Stimulated activated CD8-positive, alpha-beta memory T cell treated with anti-CD3 and anti-CD28 coated beads, Interleukin-4, amount 100 ng/mL, for 24 hours (primary cell): ENCODE results near the gene CAPG.
"Not testable (repeated sequence)": the region's sequence is repeated elsewhere in the genome, so short reads cannot be mapped to it uniquely, and the experiment has no call there.

Experiments used
- DNase-seq: peaks from one replicate; pipeline ENCODE4 v3.0.0-alpha.2; 2020; ENCODE audit warnings: low read depth

CAPG gene

DNA sequence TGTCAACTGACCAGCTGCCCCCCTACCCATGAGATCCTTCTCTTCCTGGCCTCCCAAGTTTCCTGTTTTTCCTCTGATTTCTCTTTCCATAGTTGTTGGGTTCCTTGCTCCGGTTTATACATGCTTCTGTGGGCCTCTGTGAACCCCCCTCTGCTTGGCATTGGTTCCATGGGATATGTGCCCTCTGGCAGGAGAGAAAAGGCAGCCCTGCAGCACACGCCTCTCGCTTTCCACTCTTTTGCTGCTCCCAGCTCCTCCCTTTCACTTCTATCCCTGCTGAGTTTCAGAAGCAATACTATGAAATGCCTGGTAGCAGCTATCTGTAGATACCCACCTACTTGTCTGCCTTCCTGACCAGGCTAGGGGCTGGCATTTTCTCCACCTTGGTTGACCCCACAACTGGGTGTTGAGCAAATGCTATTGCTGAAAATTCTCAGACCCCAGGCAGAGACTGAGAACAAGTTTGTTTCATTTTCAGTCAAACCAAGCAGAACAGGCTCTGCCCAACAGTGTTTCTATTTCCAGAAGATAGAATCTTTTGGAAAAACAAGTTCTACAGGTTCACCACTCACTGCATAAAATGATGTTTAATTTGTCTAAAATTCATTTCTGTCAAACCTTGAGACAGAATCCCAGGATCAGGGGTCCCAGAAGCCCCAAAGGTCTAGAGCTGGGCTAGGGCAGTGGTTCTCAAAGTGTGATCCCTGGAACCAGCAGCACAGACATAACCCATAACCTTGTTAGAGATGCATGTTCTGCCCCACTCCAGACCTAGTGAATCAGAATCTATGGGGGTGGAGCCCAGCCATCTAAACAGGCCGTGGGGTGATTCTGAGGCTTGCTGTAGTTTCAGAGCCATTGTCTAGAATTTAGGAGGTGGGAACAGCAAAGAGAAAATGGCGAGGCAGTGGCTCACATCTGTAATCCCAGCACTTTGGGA is 13.4 kb downstream of the CAPG start:
- DNase-seq: no peak

DNA sequence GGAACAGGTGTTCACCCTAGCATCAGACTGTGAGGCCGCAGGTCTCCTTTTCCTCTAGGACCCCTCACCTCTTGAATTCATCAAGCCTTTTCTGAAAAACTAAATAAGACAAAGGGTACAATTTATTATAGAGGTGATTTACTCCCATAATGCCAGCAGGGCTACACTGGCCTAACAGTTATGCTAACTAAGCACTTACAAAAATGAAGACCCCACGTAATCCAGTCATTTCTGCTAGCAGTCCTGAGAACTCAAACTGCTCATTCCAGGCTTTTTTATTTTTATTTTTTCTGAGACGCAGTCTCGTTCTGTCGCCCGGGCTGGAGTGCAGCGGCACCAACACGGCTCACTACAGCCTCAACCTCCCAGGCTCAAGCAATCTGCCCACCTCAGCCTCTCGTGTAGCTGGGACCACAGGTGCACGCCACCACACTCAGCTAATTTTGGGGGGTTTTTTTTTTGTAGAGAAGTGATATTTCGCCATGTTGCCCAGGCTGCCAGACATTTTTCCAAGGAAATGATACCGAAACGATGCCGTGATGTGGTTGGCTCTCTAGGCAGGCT is 14.2 kb downstream of the CAPG start:
- DNase-seq: no peak

DNA sequence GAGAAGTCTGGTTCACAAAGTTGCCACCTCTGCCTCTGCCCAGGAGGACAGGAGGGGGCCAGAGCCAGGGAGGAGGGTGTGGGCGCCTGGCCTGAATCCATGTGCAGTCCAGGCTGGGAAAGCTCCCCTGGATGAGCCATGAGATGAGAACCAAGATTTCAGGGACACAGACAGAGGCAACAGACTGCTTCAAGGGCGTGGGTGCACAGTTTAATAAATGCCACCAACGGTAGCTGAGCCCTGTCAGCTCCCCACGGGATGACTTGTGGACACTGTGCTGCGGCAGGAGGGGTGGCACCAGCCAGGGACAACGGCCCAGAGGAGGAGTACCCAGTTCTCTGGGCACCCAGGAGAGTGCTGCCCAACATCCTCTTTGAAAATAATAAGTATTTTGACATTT is 15.2 kb downstream of the CAPG start:
- no peak for DNase-seq

DNA sequence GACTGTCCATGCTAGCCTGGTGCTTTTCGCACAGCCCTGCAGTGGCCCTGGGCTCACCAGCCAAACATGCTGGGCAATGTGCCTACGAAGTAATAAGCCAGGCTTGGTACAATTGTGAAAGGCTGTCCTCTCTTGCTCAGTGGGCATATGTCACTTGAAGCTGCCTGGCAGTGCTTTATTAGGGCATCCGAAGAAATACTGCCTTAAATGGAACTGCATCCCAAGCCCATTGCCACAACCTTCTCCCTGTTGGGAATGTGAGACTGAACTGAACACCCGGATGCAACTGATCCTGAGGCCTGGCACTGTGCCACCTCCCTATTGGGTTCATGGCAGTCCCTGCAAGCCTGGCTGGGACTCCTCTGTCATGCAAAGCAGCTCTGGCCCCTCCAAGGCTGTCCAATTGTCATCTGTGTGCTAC is 15.9 kb downstream of the CAPG start:
- no peak for DNase-seq

DNA sequence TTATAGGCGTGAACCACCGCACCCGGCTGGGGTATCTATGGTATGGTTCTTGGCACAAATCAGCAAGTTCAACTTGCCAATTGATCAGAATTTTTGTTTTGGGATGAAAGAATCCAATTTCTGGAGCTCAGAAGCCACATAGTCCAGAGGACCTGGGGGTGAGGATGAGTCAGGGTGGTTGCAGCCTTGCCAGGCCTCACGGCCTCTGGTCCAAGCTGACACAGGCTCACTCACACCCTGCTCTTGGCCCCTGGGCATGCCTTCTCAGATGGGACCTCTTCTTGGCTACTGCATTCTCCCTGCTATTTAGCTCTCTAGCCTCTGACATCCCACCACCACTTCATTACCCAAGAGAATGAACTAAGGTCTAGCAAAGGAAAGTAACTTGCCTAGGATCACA is 16.3 kb downstream of the CAPG start:
- no peak for DNase-seq

DNA sequence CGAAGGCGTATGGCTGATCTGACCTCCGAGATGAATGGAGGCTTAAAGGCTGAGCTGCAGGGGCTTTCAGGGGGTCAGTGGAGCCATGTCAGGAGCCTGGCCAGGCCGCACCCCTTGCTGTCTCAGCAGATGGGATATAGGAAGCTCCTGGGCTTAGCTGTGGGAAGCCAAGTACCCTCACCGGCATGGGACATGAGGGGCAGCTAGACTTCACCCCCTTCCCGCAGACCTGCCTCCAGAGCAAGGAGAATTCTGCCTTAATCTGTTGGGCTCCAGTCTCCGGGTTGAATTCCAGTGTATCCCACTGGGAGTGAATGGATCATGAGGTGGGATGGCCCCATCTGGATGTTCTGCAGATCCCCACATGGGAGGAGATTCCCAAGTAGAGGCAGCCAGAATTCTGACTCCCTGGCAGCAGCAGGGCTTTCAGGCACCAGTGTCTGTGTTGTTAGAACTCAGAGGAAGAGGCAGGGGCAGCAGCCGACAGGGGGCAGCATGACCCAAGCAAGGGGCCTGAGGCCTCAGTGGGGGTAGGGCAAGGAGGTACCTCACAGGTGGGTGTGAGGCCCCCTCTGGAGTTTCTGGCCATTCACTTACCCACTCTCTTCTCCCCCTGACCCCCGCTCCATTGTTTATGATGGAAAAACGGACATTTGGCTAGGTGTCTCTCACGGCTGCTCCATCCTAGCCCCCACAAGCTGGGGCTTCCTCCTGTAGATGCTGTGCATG is 19.1 kb downstream of the CAPG start:
- DNase-seq: peak; percentile 62

DNA sequence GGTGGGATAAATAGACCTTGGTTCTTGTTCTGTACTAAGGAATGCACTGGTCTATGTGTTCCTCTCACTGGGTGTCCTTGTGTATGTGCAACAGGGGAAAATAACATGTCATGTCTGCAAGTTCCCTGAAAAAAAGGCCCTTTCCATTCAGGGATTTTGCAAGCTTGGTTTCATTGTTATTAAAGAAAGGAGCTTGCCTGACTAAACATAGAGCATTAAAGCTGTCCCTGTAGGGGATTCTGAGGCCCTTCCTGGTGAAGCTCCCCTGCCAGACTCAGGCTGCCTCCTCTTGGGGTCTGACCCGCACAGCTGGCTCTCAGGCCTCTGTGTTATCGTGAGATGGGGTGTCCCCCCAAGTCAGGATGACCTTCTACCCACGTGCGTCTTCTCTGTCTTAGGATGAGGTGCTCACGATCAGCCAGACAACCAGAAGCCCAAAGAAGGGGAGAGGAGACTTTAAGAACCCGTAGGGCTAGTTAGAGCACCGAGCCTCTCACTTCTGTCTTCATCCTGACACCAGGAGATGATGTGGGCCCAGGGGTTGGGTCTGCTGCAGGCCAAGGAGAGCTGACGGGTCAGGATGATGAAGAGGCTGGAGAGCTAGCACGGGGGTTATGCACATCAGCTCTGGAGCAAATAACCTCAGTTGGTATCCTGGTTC is 21.2 kb downstream of the CAPG start:
- no peak for DNase-seq

DNA sequence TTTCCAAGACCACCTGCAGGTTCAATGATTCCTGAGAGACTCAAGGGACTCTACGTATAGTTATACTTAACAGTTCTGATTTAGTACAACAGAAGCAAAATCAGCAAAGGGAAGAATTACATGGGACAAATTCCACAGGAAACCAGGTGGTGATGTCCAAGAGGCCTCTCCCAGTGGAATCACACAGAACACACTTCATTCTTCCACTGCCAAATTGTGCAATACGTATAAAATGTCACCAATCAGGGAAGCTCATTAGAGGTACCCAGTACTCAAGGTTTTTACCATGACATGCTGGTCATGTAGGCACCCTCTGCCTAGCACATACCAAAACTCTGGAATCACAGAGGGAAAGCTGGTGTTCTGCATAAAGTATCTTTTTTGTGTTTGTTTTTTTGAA is 22.4 kb downstream of the CAPG start:
- DNase-seq: no peak

DNA sequence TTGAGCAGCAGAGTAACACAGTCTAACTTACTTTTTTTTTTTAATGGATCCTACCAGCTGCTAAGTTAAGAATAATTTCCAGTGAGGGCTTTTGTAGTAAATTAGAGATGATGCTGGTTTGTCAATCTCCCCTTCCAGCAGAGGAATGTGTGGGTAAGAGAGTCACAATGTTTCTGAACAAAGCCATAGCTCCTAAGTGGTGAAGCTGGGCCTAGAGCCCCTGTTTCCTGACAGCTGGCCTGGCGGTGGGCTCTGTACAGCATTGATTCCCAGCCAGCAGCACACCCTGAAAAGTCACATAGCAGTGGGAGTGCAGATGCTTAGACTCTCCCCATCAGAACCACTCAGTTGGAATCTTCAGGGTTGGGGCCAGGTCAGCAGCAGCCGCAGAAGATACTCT is 24.4 kb downstream of the CAPG start:
- DNase-seq: no peak

DNA sequence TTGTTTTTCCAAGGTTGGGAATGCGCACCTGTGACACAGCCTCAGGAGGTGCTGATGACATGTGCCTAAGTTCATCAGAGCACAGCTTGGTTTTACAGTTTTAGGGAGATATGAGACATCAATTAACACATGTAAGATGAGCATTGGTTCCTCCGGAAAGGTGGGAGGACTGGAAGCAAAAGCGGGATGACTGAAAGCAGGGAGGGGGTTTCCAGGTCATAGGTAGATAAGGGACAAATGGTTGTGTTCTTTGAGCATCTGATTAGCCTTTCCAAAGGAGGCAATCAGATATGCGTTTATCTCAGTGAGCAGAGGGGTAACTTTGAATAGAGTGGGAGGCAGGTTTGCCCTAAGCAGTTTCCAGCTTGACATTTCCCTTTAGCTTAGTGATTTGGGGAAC is 26.3 kb downstream of the CAPG start:
- no peak for DNase-seq

DNA sequence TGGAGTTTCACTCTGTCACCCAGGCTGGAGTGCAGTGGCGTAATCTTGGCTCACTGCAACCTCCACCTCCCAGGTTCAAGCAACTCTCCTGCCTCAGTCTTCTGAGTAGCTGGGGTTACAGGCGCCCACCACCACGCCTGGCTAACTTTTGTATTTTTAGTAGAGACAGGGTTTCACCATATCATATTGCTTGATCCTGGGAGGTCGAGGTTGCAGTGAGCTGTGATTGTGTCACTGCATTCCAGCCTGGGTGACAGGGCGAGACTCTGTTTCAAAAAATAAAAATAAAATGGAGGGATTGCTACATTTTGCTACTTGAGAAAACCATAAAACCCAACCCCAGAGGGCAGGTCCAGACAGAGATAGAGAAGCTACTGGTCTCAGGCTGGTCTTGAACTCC is 27.0 kb downstream of the CAPG start:
- DNase-seq: not testable (repeated sequence)

DNA sequence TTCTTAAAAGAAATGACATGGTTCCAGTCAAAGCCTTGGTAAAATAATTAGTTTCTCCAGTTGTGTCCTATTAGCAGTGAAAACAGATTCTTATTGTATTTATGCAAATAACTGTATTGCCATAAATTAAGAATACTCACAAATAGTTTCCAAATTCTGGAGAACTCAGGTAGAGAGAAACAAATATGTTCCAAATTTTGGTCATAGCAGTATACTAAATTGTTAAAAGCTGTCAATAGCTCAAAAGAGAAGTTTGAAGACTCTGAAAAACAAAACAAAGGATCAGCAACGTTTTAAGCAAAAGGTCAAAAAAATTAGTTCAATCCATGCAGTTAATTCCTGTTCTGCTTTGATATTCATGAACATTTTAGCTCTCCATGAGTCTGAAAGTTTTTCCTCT is 30.1 kb downstream of the CAPG start:
- no peak for DNase-seq

DNA sequence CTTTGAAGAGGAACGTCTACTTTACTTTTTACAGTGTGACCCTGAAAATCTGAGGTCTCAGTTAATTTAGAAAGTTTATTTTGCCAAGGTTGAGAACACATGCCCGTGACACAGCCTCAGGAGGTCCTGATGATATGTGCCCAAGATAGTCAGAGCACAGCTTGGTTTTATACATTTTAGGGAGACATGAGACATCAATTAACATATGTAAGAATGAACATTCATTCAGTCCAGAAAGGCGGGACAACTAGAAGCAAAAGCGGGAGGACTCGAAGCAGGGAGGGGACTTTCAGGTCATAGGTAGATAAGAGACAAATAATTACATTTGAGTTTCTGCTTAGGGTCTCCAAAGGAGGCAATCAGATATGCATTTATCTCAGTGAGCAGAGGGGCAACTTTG is 31.9 kb downstream of the CAPG start:
- DNase-seq: no peak

DNA sequence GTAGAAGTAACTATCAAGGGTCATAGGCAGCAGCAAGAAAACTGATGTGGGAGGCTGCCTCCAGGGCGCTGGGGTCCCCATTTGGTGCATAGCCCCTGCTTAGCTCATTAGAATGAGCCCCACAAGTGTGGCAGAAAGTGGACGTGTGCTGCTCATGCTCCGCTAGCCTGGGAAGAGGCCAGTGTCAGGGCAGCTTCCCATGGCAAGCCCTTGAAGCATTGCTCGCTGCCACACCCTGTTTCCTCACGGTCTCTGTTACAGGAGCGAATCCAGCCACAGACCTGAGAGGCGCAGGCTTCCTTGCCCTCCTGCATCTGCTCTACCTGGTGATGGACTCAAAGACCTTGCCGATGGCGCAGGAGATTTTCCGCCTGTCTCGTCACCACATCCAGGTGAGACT is 33.1 kb downstream of the CAPG start:
- no peak for DNase-seq

DNA sequence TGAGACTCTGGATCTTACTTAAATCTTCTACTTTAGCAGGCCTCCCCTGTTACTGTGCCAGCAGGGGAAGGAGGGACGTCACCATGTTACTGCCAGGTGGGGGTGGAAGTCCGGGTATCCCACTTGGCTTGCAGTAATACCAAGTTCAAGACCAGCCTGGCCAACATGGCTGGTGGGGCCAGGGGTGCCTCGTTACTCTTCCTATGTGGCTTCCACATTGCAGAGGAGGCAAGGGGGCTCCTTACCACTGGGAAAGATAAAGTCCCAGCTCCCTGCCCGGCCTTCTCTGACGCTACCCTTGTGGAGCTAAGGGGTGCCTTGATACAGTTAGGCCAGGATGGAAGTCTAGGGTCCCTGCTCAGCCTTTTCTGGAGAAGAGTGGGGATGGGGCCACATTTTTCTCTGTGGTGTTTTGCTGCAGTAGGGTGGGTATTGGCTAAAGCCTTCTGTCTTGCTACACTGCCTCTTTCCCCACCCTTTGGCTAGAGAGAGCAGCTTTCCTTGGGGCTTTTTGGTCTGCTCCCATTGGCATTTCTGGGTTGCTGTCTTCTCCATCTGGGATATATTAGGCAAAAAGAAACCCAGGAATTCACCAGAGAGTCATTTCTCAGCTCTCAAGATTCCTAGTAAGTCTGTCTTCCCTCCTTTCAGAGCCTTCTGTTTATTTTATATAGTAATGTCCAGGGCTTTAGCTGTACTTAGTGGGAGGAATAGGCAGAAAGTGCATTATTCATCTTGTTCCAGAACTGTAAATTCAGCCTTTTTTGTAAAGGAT is 33.7 kb downstream of the CAPG start:
- DNase-seq: no peak

DNA sequence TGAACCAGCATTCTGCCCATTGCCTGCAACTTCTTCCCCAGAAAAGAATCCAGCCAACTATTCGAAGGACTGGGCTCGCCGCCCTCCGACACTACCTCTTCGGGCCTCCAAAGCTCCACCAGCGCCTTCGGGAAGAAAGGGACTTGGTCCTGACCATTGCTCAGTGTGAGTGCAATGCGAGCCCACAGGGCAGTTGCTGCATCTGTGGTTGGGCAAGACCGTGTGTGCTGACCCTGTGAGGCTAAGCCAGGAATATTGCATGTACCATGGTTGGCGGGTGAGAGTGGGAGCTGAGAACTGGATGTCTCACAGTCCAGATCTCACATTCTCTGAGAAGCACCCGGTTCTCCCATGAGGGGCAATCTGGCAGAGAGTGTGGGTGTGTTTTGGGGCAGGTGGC is 39.1 kb downstream of the CAPG start:
- no peak for DNase-seq

DNA sequence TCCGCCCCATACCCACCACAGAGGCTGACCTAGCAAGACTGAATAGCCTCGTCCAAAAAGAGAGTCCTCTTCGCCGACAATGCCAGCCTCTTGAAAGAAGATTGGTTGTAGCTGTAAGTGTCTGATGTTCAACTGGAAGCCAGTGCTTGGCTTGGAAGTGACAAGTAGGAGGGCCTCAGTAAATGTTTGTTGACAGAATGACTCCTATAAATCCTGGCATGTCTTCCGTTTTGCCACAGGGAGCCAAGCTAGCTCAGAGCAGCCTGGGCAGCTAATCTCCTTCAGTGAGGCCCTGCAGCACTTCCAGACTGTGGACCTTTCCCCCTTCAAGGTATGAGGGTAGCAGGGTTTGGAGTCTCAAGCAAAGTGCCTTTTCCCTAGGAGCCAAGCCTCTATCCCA is 40.7 kb downstream of the CAPG start:
- DNase-seq: no peak

DNA sequence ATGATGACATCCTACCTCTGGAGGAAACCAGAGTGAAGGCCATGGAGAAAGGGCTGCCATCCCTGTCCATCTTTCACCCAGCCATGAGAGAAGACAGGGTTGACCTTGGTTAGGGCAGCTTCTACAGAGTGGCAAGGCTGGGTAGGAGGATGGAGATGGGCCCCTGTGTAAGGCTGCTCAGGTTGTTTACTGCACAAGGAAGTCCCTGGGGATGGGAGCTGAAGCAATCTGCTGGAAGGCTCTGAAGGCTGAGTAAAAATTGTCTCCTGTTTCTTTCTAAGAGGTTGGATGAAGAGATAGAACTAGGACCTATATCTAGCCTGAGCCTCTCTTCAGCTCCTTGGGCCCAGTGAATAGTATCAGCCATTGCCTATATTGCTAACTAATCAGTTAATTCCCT is 41.2 kb downstream of the CAPG start:
- DNase-seq: no peak

DNA sequence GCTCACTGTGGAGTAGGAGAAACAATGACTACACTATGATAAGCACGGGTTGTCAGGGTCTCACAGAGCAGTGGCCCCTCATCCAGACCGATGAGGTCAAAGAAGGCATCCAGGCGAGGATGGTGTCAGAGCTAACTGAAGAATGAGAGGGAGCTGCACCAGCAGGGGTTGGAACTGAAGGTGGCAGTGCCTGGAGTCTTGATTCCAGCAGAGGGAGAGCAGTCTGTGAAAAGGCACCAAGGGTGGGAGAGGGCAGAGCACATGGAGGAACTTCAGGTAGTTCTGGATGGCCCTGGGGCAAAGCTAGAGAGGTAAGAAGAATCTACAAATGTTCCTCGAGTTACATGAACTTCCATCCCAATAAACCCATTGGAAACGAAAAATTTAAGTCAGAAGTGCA is 43.0 kb downstream of the CAPG start:
- no peak for DNase-seq

DNA sequence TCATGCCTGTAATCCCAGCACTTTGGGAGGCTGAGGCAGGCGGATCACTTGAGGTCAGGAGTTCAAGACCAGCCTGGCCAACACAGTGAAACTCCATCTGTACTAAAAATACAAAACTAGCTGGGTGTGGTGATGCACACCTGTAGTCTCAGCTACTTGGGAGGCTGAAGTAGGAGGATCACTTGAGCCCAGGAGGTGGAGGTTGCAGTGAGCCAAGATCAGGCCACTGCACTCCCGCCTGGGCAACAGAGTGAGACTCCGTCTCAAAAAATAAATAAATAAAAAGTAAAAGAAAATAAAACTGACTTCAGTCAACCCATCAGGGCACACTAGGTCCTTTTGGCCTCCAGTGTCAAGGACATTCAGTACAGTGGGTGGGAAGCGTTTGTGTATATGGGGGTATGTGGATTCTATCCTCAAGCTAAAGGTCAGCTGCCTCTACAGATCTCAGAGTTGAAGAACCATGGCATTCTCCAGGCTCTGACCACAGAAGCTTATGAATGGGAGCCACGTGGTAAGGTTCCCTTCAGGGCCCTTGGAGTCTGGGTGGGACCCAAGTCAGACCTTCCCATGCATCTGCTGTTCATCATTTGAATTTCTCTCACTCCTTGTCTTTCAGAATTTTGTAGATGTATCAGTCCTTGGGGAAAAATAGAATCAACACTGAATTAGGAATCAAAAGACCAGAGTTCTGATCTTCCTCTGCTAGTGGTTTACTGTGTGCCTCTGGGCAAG is 47.3 kb downstream of the CAPG start:
- DNase-seq: not testable (repeated sequence)

DNA sequence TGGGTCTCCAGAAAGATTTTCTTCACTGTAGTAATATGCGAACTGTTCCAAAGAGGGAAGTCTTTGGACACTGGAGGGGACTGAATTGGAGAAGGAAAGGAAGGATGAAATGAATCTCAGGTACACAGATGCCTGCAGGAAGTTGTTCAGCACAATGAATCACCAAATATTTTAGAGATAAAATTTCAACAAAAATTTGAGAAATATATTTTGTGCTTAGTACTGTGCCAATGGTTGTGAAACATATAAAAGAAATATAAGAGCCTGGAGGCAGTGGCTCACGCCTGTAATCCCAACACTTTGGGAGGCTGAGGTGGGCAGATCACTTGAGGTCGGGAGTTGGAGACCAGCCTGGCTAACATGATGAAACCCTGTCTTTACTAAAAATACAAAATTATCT is 52.4 kb downstream of the CAPG start:
- no peak for DNase-seq
